ENCODE results near the gene XIAP.
A peak's percentile ranks its signal among the peaks of the same experiment; 100 is the strongest.

The XIAP gene

DNA sequence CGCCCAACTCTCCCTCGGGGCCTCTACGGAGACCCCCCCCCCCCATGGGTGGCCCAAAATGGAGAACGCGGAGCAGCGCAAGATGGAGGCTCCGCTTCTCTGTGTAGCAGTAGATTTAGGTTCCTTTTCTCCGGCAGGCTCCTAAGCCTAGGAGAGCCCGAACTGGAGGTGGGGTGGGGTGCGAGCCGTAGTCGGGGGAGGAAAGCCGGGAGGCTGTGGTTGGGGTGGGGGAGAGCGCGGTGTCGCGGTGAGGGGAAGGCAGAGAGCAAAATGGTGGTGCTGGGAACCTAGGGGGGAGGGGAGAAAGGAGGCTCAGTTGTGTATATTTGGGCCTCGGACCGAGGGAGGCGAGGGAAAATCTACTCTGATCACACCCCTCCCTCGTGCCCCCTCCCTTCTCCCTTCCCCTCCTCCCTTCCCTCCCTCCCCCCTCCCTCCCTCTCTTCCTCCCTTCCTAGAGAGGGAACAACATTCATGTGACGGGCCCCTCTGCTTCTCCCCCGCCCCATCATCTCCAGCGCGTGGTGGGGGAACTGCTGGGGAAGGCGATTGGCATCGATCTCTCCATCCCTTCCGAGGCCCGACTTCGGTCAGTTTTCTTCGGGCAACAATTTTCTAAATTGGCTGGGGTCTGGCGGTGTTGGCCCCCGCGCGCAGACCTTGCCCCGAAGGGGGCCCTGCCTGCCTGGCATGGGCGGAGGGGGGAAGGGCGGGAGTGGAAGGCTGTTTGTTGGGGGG is 101.6 kb downstream of the XIAP start, which contains the start of gene STAG2:
Gene STAG2, plus strand, starts transcription at position 439 of the 738 bp plus-strand sequence. CDS start 60,922 bp downstream, outside the sequence.
- peak; percentile 98 for DNase-seq

DNA sequence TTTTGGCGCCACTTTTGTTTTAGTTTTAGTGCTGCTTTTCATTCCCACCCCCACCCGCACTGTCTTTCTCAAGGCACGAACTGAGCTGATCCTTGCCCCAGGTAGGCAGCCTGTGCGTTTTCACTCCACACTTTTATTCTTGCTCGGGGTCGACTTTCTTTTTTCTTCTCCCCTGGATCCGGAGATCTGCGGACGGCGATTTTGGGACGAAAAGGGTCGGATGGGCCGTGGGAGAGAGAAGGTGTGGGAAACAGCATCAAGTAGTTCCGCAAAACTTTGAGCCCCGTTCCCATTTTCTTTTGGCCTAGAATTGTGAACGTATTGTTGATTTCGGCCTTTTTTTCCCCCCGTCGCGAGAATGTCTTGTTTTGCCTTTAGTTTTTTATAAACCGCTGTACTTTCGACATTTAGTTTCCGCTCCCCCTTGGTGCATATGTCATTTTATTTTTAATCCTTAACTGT is 102.2 kb downstream of the XIAP start:
- DNase-seq = no peak

DNA sequence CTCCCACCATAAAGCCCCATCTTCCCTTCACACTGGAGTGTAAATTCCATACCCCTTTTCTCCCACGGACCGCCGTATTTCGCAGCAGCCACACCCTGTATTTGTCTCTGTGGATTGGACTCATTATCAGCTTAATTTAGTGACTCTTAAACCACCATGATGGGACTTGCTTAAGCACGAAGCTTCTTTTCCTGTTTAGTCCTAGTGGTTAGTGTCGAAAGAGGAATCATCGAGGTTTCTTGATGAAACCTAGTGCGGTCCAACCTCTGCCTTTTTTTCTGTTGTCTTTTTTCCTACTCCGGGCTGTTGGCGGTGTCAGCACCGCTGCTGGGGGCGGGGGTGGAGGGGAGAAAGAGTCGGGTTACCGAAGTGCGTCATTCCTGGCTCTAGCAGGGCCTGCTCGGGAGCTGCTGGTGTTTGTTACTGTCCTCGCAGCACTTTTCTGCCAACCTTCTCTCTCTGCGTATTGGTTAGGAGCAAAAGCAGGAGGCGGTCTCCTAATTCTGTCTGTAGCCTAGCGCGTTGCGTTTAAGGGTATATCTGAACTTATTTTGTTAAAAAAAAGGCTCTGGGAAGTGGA is 103.0 kb downstream of the XIAP start:
- DNase-seq = peak; percentile 95
